ENCODE measurements around the gene MT2A. TPM values are rescaled to one million over a fixed set of nuclear protein-coding genes. Genes with fewer than 3 reads are reported as not detected.
A peak's percentile ranks its signal among the peaks of the same experiment; 100 is the strongest.

MT2A gene
- total and polyA plus RNA-seq, 7 donors = 342 to 11,565 (median 2,887) TPM

DNA sequence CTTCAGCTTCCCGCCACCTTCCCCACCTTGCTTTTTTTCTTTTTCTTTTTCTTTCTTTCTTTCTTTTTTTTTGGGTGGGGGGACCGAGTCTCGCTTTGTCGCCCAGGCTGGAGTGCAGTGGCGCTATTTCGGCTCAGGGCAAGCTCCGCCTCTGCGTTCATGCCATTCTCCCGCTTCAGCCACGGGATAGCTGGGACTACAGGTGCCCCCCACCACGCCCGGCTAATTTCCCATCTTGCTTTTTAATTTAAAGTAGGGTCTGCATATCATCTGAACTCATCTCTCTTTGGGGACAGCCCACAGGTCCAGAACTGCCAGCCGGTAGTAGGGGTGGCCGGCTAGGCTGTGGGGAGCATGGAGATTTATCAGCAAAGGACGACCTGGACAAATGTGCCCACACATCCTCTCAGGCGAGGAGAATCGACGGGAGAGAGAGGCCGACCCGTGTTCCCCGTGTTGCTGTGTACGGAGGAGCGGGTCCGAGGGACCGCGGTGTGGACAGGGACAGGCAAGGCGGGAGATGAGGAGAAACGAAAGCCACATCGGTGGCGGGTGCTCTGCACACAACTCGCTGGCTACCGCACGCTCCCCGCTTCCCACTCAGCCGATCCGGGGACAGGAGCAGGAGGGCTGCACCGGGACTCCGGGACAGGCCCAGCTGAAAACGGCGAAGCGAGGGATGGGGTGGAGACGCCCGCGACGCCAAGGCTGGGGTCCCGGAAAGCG, 26.5 kb downstream of the MT2A start:
- intact Hi-C loops (cut with DNase I) = loop anchor here in 1 of 2 donors (5.0 kb wide), 2 partner anchors 33 to 37 kb away; no protein-coding TSS in a partner anchor
- Histone ChIP-seq H3K27ac (no peak overlapping the region), H3K36me3 (ENCODE audit: insufficient read depth in 1 of 2, low read depth in 1 of 2) (no peaks in the 10 kb centered on the region), H3K4me3 (peak overlapping the region; percentile 4), H3K27me3 (ENCODE audit: insufficient read depth in 3 of 3, low read length in 2 of 3) (peaks cover 0 to 2% (median 0%) of the 10 kb centered on the region in 3 donors), H3K4me1 (peaks cover 5% of the 10 kb centered on the region), H3K9me3 (no peaks in the 10 kb centered on the region)
- DNase-seq = no peak
- WGBS, 3 donors = 51 to 64% (median 61%) methylated on average over 43 to 47 of the region's 47 CpGs
- TF ChIP-seq, protein P1, sequence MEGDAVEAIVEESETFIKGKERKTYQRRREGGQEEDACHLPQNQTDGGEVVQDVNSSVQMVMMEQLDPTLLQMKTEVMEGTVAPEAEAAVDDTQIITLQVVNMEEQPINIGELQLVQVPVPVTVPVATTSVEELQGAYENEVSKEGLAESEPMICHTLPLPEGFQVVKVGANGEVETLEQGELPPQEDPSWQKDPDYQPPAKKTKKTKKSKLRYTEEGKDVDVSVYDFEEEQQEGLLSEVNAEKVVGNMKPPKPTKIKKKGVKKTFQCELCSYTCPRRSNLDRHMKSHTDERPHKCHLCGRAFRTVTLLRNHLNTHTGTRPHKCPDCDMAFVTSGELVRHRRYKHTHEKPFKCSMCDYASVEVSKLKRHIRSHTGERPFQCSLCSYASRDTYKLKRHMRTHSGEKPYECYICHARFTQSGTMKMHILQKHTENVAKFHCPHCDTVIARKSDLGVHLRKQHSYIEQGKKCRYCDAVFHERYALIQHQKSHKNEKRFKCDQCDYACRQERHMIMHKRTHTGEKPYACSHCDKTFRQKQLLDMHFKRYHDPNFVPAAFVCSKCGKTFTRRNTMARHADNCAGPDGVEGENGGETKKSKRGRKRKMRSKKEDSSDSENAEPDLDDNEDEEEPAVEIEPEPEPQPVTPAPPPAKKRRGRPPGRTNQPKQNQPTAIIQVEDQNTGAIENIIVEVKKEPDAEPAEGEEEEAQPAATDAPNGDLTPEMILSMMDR (IDR thresholded peaks at IDR 0.05) = no peak
- no peak for ATAC-seq

DNA sequence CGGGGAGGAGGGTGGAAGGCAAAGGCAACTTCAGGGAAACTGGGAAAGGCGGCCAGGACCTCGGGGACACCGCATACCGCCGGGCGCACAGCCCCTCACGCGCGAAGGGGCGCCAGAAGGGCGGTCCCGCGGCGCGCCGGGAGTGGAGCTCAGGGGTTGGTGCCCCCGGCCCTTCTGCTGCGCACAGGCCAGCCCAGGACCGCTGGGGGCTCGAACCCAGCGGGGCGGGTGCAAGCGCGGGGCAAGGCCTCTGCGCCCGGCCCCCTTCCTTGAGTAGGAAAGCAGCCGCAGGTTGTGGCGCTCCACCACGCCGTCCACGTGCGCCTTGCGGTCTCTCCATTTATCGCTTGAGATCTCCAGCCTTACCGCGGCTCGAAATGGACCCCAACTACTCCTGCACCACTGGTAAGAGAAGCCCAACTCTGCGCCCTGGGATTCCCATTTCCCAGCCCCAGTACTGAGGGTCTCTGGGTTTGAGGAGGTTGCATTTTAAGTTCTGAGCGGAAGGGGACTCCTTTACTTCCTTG, 27.1 kb downstream of the MT2A start:
- DNase-seq = no peak
- Histone ChIP-seq H3K9me3 (no peaks in the 10 kb centered on the region), H3K27me3 (ENCODE audit: insufficient read depth in 3 of 3, low read length in 2 of 3) (peaks cover 0 to 2% (median 0%) of the 10 kb centered on the region in 3 donors), H3K4me3 (peak overlapping the region; percentile 4), H3K4me1 (peaks cover 5% of the 10 kb centered on the region), H3K36me3 (ENCODE audit: insufficient read depth in 1 of 2, low read depth in 1 of 2) (no peaks in the 10 kb centered on the region), H3K27ac (no peak overlapping the region)
- TF ChIP-seq, protein P1 (IDR thresholded peaks at IDR 0.05) = no peak
- 54 to 56% (median 55%) methylated on average over 38 to 40 of the region's 40 CpGs for WGBS, 3 donors
- intact Hi-C loops (cut with DNase I) = loop anchor here in 1 of 2 donors (5.0 kb wide), 1 partner anchor 33 kb away; no protein-coding TSS in a partner anchor
- ATAC-seq = no peak

DNA sequence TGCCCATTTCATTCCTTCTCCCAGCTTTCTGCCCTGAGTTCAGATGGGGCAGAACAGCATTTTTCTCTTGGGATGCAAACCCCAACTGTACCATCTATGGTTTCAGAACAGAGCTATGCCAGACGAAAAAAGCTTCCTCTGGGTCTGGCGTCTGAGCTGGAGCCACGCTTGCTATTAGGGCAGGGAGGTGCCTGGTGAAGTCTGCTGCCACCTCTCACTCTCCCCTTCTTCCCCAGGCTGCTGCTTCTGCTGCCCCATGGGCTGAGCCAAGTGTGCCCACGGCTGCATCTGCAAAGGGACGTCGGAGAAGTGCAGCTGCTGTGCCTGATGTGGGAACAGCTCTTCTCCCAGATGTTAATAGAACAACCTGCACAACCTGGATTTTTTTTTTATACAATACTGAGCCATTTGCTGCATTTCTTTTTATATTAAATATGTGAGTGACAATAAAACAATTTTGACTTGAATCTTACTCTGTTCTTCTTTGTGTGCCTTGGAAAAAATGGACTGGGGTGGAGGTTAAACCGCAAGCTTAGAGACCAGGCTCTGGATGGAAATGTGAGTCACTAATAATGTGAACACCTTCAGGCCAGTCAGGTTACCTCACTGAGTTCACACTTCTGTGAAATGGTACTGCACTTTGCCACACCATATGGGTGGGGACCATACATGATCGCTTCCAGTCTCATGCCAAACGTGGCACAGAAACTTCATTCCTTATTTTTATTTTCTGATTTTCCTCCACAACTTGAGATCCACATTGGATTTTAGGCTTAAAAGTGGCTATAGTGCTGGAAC, 28.4 kb downstream of the MT2A start:
- Histone ChIP-seq H3K4me1 (peaks cover 5% of the 10 kb centered on the region), H3K27ac (no peak overlapping the region), H3K36me3 (ENCODE audit: insufficient read depth in 1 of 2, low read depth in 1 of 2) (no peaks in the 10 kb centered on the region), H3K4me3 (no peak overlapping the region), H3K9me3 (no peaks in the 10 kb centered on the region), H3K27me3 (ENCODE audit: insufficient read depth in 3 of 3, low read length in 2 of 3) (peaks cover 0 to 2% (median 0%) of the 10 kb centered on the region in 3 donors)
- DNase-seq (no peak), ATAC-seq (no peak)
- intact Hi-C loops (cut with DNase I) = loop anchor here in 1 of 2 donors (5.0 kb wide), 1 partner anchor 35 kb away; no protein-coding TSS in a partner anchor
- 72 to 82% (median 76%) methylated on average over 9 of the region's 9 CpGs for WGBS, 3 donors
- TF ChIP-seq, protein P1 (IDR thresholded peaks at IDR 0.05) = no peak

DNA sequence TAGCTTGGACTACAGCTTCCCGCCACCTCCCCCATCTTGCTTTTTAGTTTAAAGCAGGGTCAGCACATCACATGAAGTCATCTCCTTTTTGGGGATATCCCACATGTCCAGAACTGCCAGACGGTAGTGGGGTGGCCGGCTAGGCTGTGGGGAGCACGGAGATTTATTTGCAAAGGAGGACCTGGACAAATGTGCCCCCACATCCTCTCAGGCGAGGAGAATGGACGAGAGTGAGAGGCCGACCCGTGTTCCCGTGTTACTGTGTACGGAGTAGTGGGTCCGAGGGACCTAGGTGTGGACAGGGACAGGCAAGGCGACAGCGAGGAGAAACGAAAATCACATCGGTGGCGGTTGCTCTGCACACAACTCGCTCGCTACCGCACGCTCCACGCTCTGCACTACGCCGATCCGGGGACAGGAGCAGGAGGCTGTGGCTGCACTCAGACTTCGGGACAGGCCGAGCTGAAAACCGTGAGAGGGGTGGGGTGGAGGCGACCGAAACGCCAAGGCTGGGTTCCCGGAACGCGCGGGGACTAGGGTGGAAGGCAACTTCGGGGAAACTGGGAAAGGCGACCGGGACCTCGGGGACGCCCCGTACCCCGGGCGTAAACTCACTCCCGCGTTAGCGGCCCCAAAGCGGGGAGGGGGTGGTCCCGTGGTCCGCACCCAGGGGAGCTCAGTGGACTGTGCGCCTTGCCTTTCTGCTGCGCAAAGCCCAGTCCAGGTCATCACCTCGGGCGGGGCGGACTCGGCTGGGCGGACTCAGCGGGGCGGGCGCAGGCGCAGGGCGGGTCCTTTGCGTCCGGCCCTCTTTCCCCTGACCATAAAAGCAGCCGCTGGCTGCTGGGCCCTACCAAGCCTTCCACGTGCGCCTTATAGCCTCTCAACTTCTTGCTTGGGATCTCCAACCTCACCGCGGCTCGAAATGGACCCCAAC, 29.7 kb downstream of the MT2A start, which contains the start of gene MT1A:
Gene MT1A, plus strand, starts transcription at position 853 of the 937 bp plus-strand sequence. Its CDS starts 73 bp downstream, at position 926.
- ATAC-seq (peak; percentile 87 to 91 (median 88)), DNase-seq (peak; percentile 87 to 89)
- Histone ChIP-seq H3K9me3 (no peaks in the 10 kb centered on the region), H3K27ac (peak within 1 kb of the TSS; percentile 65), H3K27me3 (ENCODE audit: insufficient read depth in 3 of 3, low read length in 2 of 3) (peaks cover 0 to 2% (median 0%) of the 10 kb centered on the region in 3 donors), H3K4me3 (peak within 1 kb of the TSS; percentile 69), H3K36me3 (ENCODE audit: insufficient read depth in 1 of 2, low read depth in 1 of 2) (no peaks in the 10 kb centered on the region), H3K4me1 (peaks cover 5% of the 10 kb centered on the region)
- intact Hi-C loops (cut with DNase I) = loop anchor here in 1 of 2 donors (5.0 kb wide), 1 partner anchor 36 kb away; no protein-coding TSS in a partner anchor
- WGBS, 3 donors = 10 to 16% (median 14%) methylated on average over 67 to 68 of the region's 68 CpGs
- TF ChIP-seq, protein P1 (IDR thresholded peaks at IDR 0.05) = no peak

All from psoas muscle (tissue), 8 donors.